NCI-H524 (cell line): ENCODE data around the gene KCNH1.
A peak's percentile ranks its signal among the peaks of the same experiment; 100 is the strongest.

Experiments used
- DNase-seq, 2 experiments: peaks; one replicate each; lab custom pipeline; 2025; lab: John Stamatoyannopoulos, UW

KCNH1 gene

DNA sequence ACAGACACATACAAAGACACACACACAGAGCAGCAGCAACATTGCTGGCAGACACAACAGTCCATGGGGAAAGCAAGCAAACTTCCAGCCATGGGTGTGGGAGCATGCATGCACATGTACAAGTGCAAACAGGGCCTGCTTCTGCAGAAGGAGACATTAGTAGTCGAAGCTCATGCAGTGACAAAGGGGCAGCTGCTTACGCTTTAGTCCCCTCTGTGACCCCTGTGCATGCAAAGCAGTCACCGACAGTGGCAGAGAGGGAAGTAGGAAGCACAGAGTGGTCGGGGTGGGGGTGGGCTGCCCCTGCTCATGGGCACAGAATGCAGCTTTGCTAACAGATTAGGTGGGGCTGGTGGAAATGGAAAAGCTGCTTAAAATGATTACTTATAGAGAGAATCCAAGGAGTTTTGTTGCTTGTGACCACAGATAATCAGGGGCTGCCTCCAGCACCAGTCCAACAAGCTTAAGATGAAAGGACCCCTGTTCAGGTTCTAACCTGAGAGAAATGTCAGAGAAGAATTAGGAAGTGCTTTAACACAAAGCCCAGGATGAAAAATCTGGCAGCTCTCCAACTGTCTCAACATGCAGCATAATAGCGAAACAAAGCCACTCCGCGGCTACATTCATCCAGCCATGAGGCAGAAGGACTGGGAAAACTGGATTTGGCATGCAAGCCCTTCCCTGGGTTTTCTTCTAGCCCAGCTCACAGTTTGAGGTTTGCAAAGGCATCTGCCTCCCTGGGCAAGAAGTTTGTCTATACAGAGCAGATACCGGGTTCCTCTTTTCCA is 378.9 kb downstream of the KCNH1 start:
- peak in 1 of 2 experiments; percentile 55 for DNase-seq

DNA sequence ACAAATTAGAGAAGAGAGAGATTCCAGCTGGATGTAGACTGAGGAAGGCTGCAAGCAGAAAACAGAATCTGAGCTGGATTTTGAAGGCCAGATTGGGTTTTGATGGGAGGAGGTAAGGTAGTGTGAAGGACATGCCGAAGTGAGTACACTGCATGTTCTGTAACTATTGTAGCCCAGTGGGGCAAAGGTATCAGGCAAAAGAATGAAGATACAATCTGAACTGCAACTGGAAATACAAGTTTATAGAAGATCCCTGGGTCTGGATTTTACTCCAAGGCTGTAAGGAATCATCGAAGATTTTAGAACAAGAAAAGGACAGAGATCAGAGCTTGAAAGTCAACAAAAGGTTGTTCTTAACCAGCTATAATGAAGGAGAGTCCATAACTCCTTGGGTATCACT is 382.0 kb downstream of the KCNH1 start:
- DNase-seq: no peak

DNA sequence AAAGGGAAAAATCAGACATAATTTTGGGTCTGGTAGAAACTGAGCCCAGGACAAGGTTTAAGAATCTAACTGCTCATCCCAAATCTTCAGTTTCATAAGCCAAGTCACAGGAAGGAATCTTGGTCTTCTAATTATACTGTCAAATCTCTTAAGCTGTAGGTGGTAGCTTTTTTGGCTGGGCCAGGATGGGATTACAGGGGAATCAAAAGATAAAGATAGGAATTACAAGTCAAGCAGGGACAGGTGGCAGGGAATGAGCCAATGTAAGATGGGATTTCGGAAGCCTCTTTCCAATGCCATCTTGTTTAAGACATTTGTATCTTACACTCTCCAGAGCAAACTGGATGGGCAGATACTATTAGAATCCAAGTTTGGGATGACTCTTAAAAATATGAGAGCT is 383.5 kb downstream of the KCNH1 start:
- DNase-seq: peak in 1 of 2 experiments; percentile 20

DNA sequence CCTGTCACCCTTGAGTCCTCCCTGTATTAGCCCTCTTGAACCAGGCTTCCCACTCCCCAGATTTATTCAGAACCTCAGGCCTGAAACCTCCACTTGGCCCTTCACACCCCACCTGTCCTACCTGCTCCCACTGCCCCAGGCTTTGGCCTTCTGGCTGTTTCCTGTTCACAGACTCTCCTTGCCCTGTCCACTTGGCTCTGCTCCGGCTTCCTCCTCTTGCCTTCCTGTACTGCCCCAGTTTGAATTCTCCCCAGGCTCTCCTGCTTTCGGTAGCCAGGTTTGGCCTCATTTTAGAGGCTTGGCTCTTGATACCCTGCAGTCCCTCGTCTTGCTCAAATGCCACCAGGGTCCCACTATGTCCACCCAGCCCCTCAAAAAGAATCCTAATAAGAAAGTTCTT is 385.2 kb downstream of the KCNH1 start:
- DNase-seq: no peak

- no peak for DNase-seq
These were observed 386.1 kb downstream of the KCNH1 start for GRCh38 chr1:210747890-210748289.

GRCh38 chr1:210747112-210747511 is 386.8 kb downstream of the KCNH1 start:
- DNase-seq: no peak

- DNase-seq: no peak
These were observed 387.8 kb downstream of the KCNH1 start for GRCh38 chr1:210746024-210746731.

DNA sequence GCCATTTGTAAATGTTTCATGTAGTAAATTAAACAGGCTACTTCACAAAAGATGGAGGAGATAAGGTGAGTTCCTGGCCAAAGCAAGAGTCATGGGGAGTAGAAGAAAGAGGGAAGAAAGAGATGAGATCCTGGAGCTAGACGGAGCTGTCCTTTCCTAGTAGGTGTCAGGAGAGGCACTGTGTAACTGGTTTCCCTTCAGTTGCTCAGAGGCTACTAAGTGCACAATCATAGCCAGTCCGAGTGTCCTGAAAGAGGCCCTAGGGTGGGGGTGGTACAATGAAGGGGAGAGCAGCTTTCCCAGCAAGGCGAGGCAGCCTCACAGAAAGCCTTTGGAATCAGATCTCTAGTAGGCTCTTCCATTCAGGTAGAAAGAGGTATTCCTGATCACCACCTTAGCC is 390.9 kb downstream of the KCNH1 start:
- DNase-seq: no peak

DNA sequence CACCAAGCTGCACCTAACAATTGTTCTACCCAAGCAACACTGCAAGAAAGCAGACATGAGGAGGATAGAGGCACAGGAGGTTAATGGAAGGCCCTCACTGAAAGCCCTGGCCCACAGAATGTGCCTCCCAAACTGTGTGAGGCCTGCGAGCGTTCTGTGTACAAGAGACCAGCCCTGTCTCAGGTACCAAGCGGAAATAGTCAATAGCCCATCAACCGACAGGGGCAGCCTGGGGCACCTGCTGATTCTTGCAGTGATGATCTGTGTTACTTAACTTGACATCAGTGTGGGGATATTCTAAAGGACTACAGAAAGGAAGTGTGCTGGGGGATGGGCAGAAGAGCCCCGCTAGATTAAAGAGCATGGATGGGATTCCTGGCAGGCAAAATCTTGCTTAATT is 392.4 kb downstream of the KCNH1 start:
- no peak for DNase-seq

DNA sequence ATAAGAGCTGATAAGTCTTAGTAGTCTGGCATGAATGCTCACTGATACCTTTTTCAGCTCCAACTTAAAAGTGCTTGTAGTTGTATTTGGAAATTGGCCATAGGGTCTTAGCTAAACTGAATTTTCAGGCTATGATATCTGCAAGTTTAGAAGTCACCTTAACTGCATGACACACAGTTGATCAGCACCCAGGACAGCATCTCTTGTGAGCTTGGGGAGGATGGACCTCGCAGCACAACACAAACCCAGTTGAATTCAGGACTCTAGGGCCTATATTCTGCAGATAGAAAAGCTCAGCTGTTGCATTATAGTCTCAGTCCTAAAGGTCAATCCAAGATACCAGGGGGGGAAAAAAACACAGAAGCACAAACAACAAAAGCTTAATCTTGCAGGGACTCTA is 394.3 kb downstream of the KCNH1 start:
- no peak for DNase-seq

- DNase-seq: no peak
These were observed 395.7 kb downstream of the KCNH1 start for GRCh38 chr1:210738256-210738655.

DNA sequence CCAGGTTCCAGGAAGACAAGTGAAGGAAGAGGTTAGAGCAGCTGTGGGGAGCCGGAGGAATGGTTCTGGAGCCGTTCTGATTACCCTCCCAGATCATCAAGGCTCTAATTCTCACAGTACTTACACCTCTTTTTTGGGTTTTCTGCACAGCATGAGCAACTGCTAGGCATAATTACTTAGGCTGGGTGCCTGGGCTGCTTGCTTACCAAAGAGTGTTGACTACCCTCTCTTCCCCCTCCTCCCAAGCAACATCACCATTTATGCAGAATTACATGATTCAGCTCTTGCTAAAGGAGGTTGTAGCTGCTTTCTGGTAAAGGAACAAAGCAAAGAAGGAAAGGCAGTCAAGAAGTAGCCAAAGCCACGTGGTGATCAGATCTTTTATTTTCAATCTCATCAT is 397.2 kb downstream of the KCNH1 start:
- DNase-seq: no peak

GRCh38 chr1:210731597-210731996 is 402.4 kb downstream of the KCNH1 start:
- DNase-seq: no peak

GRCh38 chr1:210731193-210731592 is 402.8 kb downstream of the KCNH1 start:
- DNase-seq: no peak

DNA sequence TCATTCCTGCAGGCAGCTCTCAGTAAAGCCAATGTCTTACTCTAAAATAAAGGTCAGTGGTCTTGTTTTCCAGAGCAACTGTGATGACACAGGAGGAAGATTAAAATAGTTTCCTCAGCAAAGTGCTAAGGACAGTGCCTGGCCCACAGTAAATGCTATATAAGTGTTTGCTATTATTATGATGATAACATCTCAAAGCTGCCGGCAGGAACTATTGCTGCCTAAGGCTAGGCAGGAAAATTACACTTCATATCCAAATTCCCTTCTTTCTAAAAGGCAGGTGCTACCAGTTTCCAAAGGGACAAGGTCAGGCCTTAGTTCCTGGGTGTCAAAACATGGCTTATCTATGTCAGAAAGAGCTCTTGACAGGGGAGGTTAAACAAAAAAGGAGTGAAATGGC is 403.9 kb downstream of the KCNH1 start:
- DNase-seq: no peak

DNA sequence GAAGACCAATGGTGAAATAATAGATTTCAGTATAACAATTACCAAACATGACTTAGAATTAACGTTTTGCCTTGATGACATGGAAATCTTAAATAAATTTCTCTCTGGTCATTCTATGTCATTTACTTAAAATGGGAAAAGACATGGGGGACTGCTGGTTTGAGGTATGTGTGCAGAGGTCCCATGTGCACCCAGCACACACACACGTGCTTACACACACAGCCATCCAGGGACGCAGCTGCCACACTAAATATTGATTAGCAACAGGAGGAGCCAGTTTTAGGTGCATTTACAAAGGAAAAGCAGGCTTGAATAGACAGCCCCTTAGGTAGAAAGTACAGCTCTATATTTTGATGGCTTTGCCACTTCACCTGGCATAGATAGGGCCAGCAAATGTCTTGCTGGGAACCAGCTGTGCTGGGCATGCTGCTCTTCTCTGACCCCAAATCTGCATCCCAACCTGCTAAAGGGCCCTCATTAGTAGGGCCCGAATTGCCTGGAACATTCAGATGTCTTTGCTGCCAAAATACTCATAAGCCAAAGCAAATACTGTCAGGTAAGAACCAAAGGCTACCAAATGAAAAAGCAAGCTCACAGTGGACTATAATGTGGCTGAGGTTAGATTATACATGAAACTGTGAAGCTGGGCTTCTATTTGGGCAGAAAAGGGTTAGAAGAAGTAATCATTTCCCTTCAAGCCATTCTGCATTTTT is 405.4 kb downstream of the KCNH1 start:
- DNase-seq: no peak

- no peak for DNase-seq
These were observed 406.2 kb downstream of the KCNH1 start for GRCh38 chr1:210727709-210728108.

- DNase-seq: no peak
These were observed 407.3 kb downstream of the KCNH1 start for GRCh38 chr1:210726621-210727020.

DNA sequence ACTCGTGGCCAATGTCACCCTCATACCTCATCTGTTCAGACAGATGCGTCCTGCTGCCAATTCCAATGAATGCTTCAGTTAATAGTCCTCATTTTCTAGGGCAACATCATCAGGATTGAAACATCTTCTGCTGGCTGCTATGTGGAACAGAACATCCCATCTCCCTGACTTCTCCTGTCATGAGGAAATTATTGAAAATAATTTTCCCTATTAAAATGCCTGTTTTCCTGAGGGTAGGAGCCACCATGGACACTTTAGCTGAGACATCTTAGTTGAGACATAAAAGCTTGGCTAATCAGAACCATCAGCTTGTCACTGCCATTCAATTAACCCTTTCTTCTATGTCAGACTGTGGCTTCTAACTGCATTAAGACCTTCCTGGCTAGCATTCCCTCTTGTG is 409.2 kb downstream of the KCNH1 start:
- no peak for DNase-seq

DNA sequence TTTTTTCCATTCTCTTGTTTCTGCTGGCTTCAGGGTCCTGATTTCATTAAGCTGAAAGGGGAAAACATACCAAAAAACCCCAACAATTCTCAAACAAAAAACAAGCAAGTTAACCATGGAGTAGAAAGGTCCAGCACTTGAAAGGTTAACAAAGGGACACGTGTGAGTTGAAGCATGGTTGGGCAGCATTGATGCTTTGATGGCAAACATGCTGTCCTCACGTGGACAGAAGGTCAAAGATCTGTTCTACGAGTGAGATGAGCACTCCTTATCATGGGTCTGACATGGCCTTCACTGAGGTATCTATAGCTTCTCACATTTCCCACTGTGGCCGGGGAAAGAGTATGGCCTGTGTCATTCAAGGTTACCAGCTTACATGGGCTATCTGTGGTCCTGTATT is 410.3 kb downstream of the KCNH1 start:
- no peak for DNase-seq

- no peak for DNase-seq
These were observed 411.4 kb downstream of the KCNH1 start for GRCh38 chr1:210722410-210723081.

- no peak for DNase-seq
These were observed 418.9 kb downstream of the KCNH1 start for GRCh38 chr1:210715072-210715471.
